ENCODE measurements around the gene DEGS2. TPM values are rescaled to one million over a fixed set of nuclear protein-coding genes. Genes with fewer than 3 reads are reported as not detected.
A peak's percentile ranks its signal among the peaks of the same experiment; 100 is the strongest.

DEGS2 gene
- total RNA-seq, 1 experiment from 2014 or later, result 1.6 TPM

DNA sequence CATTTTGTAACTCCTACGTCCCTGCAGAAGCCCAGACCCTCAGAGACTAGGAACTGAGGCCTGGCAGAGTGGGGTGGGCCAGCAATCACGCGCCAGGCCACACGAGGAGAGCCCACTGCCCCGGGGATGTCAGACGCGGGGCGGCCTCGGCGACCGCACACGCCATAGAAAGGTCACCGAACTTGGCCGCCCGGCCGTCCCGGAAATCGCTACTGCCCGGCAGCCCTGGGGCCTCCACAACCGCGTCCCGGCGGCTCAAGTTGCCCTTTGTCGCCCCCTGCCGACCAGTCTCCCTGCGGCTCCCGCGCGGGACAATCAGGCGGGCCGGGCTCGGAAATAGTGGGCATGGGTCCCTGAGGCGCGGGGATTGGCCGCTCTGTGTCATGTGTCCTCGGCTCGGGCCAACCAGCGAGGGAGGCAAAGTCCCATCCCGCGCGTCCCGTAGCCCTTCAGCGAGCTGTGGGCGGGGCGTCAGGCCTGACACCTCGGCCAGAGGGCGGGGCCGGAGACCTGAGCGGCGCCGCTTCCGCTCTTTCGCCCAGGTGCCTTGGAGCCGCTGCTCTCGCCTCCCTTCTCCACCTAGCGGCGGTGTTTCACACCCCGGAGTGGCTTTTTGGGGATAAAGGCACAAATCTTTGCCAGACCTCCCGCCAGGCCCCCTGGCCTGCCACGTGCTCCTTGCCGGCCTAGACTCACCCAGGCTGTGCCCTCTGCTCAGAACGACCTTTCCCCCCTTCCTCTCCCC is 33.4 kb upstream of the DEGS2 start (continued):
- TF ChIP-seq, protein P1, sequence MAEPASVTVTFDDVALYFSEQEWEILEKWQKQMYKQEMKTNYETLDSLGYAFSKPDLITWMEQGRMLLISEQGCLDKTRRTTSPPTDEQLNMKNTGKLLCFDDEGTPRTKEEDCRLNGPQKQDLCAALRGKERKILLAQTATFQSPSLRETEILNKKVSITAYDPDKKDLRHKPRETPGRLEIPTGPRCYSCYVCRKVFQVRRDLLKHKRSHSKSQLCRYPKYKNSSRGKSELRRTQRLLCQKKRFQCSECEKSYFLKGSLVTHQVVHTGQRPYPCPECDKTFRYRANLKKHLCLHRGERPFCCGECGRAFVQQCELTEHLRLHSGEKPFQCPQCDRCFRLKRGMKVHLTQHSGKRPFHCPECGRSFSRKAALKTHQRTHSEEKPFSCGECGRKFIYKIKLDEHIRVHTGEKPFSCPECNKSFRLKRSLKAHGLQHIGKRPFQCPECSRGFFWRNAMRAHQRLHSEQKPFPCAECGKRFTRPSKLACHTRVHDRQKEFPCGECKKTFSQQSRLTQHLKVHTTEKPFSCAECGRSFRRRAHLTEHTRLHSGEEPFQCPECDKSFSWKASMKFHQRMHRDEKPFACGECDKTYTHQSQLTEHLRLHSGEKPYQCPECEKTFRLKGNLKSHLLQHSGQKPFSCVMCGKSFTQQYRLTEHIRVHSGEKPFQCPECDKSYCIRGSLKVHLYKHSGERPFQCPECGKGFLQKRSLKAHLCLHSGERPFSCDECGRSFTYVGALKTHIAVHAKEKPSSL (CRISPR knock-in tag; conservative IDR thresholded peaks at IDR 0.05), result no peak
- TF ChIP-seq FOXJ3 (CRISPR knock-in tag; IDR thresholded peaks at IDR 0.05; ENCODE audit: borderline replicate concordance) (no peak), MXD4 (CRISPR knock-in tag; IDR thresholded peaks at IDR 0.05; ENCODE audit: borderline replicate concordance) (no peak), SOX15 (CRISPR knock-in tag; IDR thresholded peaks at IDR 0.05) (no peak), E2F1 (CRISPR knock-in tag; IDR thresholded peaks at IDR 0.05) (no peak), GTF2I (CRISPR knock-in tag; conservative IDR thresholded peaks at IDR 0.05) (no peak), HMGA2 (CRISPR knock-in tag; IDR thresholded peaks at IDR 0.05) (no peak), ZNF396 (CRISPR knock-in tag; IDR thresholded peaks at IDR 0.05; ENCODE audit: borderline replicate concordance) (no peak), FOXK1 (CRISPR knock-in tag; IDR thresholded peaks at IDR 0.05) (peak; percentile 63; the same call in 1 of the 2 replicates), TEAD4 (CRISPR knock-in tag; IDR thresholded peaks at IDR 0.05) (no peak)
- TF ChIP-seq, protein P2, sequence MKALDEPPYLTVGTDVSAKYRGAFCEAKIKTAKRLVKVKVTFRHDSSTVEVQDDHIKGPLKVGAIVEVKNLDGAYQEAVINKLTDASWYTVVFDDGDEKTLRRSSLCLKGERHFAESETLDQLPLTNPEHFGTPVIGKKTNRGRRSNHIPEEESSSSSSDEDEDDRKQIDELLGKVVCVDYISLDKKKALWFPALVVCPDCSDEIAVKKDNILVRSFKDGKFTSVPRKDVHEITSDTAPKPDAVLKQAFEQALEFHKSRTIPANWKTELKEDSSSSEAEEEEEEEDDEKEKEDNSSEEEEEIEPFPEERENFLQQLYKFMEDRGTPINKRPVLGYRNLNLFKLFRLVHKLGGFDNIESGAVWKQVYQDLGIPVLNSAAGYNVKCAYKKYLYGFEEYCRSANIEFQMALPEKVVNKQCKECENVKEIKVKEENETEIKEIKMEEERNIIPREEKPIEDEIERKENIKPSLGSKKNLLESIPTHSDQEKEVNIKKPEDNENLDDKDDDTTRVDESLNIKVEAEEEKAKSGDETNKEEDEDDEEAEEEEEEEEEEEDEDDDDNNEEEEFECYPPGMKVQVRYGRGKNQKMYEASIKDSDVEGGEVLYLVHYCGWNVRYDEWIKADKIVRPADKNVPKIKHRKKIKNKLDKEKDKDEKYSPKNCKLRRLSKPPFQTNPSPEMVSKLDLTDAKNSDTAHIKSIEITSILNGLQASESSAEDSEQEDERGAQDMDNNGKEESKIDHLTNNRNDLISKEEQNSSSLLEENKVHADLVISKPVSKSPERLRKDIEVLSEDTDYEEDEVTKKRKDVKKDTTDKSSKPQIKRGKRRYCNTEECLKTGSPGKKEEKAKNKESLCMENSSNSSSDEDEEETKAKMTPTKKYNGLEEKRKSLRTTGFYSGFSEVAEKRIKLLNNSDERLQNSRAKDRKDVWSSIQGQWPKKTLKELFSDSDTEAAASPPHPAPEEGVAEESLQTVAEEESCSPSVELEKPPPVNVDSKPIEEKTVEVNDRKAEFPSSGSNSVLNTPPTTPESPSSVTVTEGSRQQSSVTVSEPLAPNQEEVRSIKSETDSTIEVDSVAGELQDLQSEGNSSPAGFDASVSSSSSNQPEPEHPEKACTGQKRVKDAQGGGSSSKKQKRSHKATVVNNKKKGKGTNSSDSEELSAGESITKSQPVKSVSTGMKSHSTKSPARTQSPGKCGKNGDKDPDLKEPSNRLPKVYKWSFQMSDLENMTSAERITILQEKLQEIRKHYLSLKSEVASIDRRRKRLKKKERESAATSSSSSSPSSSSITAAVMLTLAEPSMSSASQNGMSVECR (CRISPR knock-in tag; IDR thresholded peaks at IDR 0.05; ENCODE audit: borderline replicate concordance), result peak; percentile 93; the same call in 1 of the 2 replicates

- ATAC-seq (no peak), DNase-seq (ENCODE audit: low spot score) (no peak)
- Mint-ChIP-seq H3K36me3 (peaks cover 5% of the 10 kb centered on the region), H3K4me3 (peak overlapping the region; percentile 43), H3K9me3 (peaks cover 6% of the 10 kb centered on the region), H3K27me3 (ENCODE audit: low read depth) (peaks cover 3% of the 10 kb centered on the region; the same call in 1 of the 2 replicates), H3K4me1 (peaks cover 11% of the 10 kb centered on the region), H3K27ac (peak overlapping the region; percentile 36; the same call in 1 of the 2 replicates)
- ChIA-PET CTCF (interaction anchor here (0.6 to 4.3 kb wide), 51 partner anchors 8 to 732 kb away, joined by 3 to 67 read pairs (median 5); partner anchors contain the start of gene DEGS2), POLR2A (interaction anchor here (1.1 to 1.3 kb wide), 2 partner anchors 20 to 30 kb away, joined by 3 to 5 read pairs; no protein-coding TSS in a partner anchor)
- TF ChIP-seq SMAD3 (CRISPR knock-in tag; IDR thresholded peaks at IDR 0.05; ENCODE audit: borderline replicate concordance), result no peak
- TF ChIP-seq FOXK1 (CRISPR knock-in tag; IDR thresholded peaks at IDR 0.05), result no peak
- no peak for TF ChIP-seq ZNF671 (CRISPR knock-in tag; IDR thresholded peaks at IDR 0.05)
- no peak for TF ChIP-seq STAT6 (CRISPR knock-in tag; conservative IDR thresholded peaks at IDR 0.05; ENCODE audit: low read depth)
- TF ChIP-seq, protein P1 (CRISPR knock-in tag; conservative IDR thresholded peaks at IDR 0.05), result no peak
- no peak for TF ChIP-seq ETV6 (CRISPR knock-in tag; IDR thresholded peaks at IDR 0.05)
- TF ChIP-seq, protein P3, sequence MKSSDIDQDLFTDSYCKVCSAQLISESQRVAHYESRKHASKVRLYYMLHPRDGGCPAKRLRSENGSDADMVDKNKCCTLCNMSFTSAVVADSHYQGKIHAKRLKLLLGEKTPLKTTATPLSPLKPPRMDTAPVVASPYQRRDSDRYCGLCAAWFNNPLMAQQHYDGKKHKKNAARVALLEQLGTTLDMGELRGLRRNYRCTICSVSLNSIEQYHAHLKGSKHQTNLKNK (CRISPR knock-in tag; IDR thresholded peaks at IDR 0.05), result no peak
- TF ChIP-seq ELF4 (CRISPR knock-in tag; IDR thresholded peaks at IDR 0.05; ENCODE audit: low read depth), result no peak
- TF ChIP-seq MYBL2 (CRISPR knock-in tag; IDR thresholded peaks at IDR 0.05), result no peak
- no peak for TF ChIP-seq ZNF219 (CRISPR knock-in tag; IDR thresholded peaks at IDR 0.05; ENCODE audit: borderline replicate concordance)
- no peak for TF ChIP-seq TEAD4 (CRISPR knock-in tag; IDR thresholded peaks at IDR 0.05)
These were observed 32.8 kb upstream of the DEGS2 start for GRCh38 chr14:100192250-100192671.

Measured in WTC11 (cell line).